ENCODE results near the gene SMCO4.

Gene SMCO4

DNA sequence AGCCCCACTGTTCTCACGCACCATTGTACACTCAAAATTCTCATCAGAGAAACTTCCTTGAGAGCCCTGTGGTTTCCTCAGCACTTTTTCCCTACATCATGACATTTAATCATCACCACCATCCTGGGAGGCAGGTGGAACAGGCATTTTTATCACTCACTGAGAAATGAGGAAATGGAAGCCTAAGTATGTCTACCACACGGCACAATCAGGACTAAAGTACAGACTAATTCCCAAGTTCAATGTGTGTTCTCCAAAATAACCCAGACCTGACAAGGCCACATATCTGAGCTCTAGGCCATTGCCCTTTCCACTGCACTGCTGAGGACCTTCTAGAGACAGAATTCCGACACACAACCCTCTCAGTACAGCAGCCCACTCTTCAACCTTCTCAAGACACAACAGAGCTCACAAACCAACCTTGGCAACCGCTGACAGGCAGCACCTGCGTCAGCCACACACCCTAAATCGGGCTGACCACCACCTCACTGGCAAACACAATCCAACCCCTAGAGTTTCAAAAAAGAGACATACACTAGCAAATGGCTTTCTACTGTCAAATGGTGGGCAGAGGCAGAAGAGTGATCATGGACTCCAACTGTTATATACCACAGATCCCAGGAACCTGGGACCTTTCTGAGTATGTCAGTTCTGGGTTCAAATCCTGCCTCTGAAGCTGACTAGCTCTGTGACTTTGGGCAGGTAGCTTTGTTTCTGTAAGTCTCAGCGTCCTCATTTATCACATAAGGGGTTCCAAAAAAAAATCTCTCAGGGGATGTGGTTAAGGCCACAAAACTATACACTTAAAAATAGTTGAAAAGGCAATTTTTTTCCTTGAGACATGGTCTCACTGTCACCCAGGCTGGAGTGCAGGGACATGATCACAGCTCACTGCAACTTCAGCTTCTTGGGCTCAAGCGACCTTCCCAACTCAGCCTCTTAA is 16.3 kb downstream of the SMCO4 start:
- no peak for DNase-seq

- DNase-seq: no peak
Measured at GRCh38 chr11:93526346-93526633, 16.9 kb downstream of the SMCO4 start.

DNA sequence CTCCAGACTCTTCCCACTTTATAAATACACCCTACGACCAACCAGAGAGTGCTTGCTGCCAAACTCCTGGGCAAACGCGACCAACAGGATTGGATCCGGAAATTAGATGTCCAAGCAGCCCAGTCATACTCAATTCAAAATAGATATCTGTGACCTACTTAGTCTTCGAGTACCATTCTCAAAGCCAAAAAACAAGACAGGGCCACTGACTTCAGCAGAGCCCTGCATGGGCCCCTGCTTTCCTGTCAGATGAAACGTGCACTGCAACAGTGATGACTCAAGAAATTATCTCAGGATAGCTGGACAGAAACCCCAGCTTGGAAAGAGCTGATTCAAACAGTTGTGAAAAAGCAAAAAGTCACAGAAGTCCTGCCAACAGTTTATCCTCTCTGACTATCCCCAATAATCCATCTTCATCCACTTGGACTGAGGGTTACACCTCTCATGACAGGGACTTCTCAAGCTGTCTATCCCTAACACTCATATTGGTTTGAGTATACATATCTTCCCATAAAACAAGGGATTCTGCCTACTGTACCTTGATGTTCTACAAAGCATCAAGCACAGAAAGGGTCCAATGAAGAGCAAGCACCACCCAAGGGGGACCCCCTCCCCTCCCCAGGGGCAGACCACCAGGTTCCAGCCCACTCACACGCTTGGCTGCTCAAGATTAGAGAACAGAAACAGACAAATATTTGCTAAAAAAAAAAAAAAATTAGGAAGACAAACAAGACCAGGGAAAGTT is 17.4 kb downstream of the SMCO4 start:
- DNase-seq: peak; percentile 45

- no peak for DNase-seq
Measured at GRCh38 chr11:93524858-93525257, 18.3 kb downstream of the SMCO4 start.

DNA sequence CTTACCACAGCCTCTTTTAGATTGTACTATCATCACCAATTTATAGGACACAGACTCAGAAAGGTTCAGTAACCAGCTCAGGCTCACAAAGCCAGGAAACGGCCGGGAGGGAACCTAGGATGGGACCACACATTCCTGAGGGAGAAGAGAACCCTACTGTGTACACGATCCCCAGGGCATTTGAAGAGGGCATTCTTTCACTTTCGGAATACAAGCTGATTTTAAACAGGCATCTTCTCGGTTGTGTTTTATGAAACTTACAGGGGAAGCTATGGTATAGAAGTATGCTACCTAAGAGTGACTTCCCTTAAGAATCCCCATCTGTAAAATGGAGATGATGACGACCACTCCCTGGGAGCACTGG is 19.0 kb downstream of the SMCO4 start:
- no peak for DNase-seq

DNA sequence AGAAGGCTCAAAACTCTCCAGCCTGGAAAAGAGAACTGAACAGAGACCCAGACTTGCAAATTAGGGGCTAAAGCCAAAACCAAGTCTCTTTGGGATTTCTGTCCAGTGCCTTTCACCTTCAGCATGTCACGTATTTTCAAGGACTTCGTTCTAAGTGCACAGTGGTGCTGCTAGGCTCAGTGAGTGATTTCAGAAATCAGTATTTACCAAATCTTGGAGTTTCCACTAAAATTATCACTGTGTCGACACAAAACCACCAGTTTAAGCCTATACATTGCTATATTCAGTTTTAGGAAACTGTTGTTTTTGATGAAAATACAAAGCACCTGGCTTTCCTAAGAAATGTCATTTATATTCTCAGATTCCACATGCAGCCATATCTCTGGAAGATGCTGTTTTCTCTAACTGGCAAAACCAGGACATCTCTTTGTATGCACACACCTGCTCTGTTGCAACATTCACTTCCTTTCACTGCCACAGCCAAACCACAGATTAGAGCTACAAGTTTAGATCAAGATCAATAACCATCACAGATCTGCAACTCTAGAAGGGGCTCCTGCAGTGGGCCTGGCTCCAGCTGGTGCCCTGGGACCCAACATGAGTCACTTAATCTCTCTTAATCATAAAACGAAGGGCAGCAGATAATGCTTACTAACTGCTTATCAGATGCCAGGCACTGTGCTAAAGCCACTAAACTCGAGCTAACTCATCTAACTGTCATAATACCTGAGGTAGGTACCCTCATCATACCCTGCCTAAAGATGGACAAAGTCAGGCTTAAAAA is 22.3 kb downstream of the SMCO4 start:
- no peak for DNase-seq

- DNase-seq: no peak
Measured at GRCh38 chr11:93519179-93519578, 24.0 kb downstream of the SMCO4 start.

GRCh38 chr11:93518081-93518480 is 25.1 kb downstream of the SMCO4 start:
- no peak for DNase-seq

DNA sequence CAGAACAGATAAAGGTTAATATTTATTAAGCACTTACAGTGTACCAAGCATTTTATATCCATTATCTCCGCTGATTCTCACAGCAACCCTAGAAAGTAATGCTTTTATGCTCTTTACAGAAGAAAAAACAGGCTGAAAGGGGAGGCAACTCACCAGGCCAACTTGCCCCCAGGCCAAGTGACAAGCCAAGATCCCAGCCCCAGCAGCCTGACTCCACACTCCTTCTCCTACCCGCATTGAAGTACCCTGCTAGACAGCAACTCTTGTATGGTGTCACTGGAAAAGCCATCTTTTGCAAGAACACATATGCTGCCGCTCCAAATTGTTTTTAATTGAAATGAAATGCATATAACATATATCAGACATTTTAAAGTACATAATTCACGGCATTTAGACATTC is 25.6 kb downstream of the SMCO4 start:
- no peak for DNase-seq

GRCh38 chr11:93517041-93517440 is 26.1 kb downstream of the SMCO4 start:
- no peak for DNase-seq

- no peak for DNase-seq
Measured at GRCh38 chr11:93515441-93516025, 27.7 kb downstream of the SMCO4 start.

DNA sequence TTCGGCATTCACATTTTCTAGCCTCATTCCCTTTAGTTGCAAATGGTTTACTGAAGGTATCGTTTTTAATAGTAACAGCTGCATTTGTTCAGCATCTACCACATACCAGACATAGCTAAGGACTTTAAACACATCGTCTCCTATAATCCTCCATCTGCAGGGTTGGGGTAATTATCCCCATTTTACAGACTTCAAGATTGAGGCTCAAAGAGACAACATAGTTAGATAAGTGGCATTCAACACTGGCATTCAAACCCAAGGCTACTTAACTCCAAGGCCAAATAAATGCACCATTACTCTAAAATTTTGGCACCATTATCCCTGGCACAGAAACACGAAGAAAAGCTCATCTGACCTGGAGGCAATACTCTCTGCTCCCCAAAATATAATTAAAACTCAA is 28.5 kb downstream of the SMCO4 start:
- DNase-seq: no peak

GRCh38 chr11:93513772-93514171 is 29.4 kb downstream of the SMCO4 start:
- no peak for DNase-seq

- no peak for DNase-seq
Measured at GRCh38 chr11:93512949-93513667, 30.1 kb downstream of the SMCO4 start.

GRCh38 chr11:93512073-93512475 is 31.1 kb downstream of the SMCO4 start:
- no peak for DNase-seq

GRCh38 chr11:93510196-93510873 is 32.9 kb downstream of the SMCO4 start:
- no peak for DNase-seq

DNA sequence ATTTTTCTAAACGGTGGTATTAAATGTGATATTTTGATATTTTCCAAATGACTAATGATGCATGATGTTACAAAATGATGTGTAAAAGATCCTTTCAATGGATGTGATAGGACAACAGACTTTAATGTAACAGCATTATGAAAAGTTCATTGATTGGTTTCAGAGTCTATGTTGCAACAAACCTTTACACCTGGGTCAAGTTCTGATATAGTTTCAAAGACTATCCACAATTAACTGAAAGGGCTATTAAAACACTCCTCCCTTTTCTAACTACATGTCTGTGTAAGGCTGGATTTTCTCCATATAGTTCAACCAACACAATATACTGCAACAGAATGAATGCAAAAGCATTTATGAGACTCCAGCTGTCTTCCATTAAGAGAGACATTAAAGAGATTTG is 35.7 kb downstream of the SMCO4 start:
- no peak for DNase-seq

DNA sequence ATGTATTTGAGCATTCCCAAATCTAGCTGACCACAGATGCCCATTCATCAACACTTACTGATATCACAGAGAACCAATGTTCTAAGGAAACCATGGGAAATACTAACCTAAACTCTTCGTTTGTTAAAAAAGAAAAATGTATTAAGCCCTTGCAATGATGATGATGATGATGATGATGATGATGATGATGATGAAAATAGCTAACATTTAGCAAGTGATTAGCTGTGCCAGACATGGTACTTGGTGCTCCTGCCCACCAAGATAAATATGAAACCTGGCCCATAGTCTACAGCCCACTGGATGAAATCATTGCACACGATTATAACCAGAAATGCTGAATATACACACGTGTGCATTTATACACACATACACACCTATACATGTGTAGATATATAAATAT is 37.5 kb downstream of the SMCO4 start:
- DNase-seq: no peak

DNA sequence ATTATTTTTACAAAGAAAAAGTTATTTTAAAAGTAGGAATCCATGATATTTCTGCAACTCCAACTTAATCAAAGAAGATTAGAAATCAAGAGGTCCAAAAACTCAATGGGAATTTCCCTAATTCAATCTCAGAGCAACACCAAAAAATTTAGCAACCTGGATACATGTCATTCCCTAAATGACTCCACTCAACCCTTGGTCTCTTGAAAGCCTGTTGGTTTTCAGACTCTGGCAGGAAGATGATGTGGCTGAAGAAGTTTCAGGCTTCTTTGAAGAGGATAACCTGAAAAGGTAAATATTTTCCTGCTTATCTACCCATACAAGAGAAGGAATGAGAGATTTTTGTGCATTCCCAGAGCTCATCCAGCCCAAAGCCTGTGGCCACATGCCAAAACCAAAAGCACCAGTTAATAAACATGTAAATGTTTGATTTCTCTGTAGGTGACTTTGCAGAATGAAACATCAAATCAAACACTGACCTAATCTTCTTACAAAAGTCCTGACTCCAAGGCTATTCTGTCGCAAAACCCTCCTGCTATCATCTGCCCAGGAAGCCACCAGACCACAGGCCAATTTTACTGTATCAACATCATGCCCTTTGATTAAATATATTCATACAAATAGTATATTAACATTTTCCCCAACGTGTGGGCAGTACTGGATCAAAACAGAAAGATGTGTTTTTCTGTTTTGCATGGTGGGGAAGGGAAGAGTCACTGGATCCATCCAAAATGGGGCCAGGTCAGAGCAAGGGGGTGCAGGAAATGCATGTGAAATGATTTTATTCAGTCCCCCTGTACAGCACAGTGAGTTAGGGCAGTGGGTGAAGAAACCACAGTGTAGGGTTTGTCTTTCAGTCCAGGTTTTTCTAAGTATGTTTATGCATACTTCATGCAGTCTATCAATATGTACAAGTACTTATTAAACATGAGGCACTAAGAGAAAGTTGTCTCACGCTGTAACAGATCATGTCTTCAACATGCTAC is 38.8 kb downstream of the SMCO4 start:
- no peak for DNase-seq

- no peak for DNase-seq
Measured at GRCh38 chr11:93501856-93502255, 41.3 kb downstream of the SMCO4 start.

DNA sequence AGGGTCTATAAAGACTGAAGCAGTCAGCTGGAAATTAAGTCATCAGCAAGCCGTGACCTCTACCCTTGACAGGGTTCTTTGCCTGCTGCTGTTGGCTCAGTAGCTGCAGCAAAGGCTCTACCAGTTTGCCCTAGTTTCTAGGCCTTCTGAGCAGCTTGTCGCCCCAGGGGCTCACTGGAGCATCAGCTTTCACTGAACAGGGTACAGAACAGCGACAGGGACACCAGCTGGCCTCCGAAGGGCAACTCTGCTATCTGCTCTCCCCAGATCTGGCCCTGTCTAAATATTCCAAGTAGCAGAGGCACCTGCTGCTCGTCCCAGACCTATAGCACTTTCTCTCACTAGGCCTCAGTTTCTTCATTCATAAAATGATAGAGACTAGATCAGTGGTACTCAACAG is 42.4 kb downstream of the SMCO4 start:
- no peak for DNase-seq

All from fibroblast of upper back skin (primary cell).